Stomach smooth muscle (tissue), 2 donors: ENCODE measurements around the gene CELSR3.

Source experiments
- H3K27ac ChIP-seq: one replicate; pipeline ENCODE4 v1.7.0; 2013; ENCODE audit warnings: mild to moderate bottlenecking, low read length, inconsistent platforms
- H3K27me3 ChIP-seq, 2 donors: one replicate each; pipeline ENCODE4 v1.7.0; 2013; ENCODE audit warnings: low read length in 2 of 2; ENCODE audit not compliant: insufficient read depth in 2 of 2, control insufficient read depth in 1 of 2
- H3K36me3 ChIP-seq, 2 donors: one replicate each; pipeline ENCODE4 v1.7.0; 2013; ENCODE audit warnings: low read length in 2 of 2; ENCODE audit not compliant: control insufficient read depth in 2 of 2, insufficient read depth in 2 of 2
- H3K4me1 ChIP-seq: one replicate; pipeline ENCODE4 v1.7.0; 2013; ENCODE audit warnings: low read length; ENCODE audit not compliant: control insufficient read depth, insufficient read depth
- H3K4me3 ChIP-seq, 2 donors: one replicate each; pipeline ENCODE4 v1.7.0; 2013; ENCODE audit warnings: low read length in 2 of 2
- H3K9ac ChIP-seq, 2 donors: one replicate each; pipeline ENCODE4 v1.7.0; 2013; ENCODE audit warnings: low read length in 2 of 2, mild to moderate bottlenecking in 1 of 2
- H3K9me3 ChIP-seq, 2 donors: one replicate each; pipeline ENCODE4 v1.7.0; 2013; ENCODE audit warnings: low read length in 2 of 2; ENCODE audit not compliant: control insufficient read depth in 2 of 2
- donor health status: healthy.
- donor health status: Pancreatic carcinoma.

CELSR3 gene

GRCh38 chr3:48647714-48648113, 15.0 kb downstream of the CELSR3 start:
- Histone ChIP-seq H3K27ac (no peak overlapping the region), H3K9ac (no peak overlapping the region), H3K4me3 (no peak overlapping the region), H3K36me3 (no peaks in the 10 kb centered on the region), H3K27me3 (no peaks in the 10 kb centered on the region), H3K4me1 (no peaks in the 10 kb centered on the region), H3K9me3 (no peaks in the 10 kb centered on the region)

DNA sequence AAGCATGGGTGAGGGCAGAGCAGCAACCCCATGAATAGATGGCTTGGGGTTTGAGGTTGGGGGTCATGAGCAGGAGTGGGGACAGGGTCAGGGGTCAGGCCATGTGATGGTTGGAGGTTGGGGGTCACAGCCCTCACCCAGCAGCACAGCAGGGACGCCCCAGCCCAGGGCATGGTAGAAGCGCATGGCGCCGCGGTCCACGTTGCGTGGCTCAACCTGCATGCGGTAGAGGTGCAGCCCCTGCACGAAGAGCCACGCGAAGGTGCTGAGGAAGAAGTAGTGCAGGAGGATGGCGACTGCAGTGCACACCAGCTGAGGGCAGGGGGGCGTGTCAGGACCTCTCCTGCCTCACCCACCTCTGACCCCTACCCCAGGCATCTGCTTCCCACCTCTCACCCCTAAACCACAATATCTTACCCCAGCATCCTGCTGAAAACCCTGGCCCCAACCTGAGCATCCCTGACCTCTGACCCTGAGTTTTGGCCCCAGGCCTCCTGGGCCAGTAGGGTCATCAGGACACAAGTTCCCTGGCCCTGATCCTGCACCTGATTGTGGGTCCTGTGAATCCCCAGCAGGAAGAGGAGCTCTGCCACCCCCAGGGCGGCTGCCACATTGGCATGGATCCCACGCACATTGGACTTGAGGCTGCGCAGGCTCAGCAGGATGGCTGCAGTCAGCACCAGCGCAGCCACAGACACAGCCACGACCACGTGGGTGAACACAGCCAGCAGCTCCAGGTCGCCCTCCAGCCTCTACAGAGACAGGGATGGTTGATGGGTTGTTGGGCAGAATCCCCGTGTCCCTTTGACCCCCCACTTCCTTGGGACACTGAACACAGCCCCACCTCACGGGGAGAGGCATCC, 17.6 kb downstream of the CELSR3 start:
- no peak overlapping the region for H3K9ac ChIP-seq
- no peaks in the 10 kb centered on the region for H3K9me3 ChIP-seq
- H3K4me3 ChIP-seq: no peak overlapping the region
- H3K27ac ChIP-seq: no peak overlapping the region
- H3K4me1 ChIP-seq: no peaks in the 10 kb centered on the region
- no peaks in the 10 kb centered on the region for H3K27me3 ChIP-seq
- H3K36me3 ChIP-seq: no peaks in the 10 kb centered on the region

DNA sequence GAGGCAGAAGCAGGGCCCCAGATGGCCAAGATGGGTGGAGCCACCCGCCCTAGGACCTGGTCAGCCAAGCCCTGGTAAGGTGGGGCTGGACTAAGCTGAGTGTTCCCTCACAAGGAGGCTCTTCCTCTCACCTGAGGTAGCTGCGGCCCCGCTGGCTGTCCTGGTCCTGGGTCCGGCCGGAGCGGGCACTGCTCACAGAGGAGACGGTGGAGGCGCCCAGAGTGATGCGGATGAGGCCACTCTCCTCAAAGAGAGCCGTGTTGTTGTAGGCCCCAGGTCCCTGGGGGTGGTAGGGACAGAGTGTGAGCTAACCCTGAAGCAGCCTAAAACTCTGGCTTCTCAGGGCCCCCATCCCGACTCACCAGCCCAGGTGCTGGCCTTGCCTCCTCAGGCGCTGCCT, 20.1 kb downstream of the CELSR3 start:
- Histone ChIP-seq H3K36me3 (no peaks in the 10 kb centered on the region), H3K27ac (no peak overlapping the region), H3K9ac (no peak overlapping the region), H3K9me3 (no peaks in the 10 kb centered on the region), H3K4me3 (no peak overlapping the region), H3K4me1 (no peaks in the 10 kb centered on the region), H3K27me3 (no peaks in the 10 kb centered on the region)

DNA sequence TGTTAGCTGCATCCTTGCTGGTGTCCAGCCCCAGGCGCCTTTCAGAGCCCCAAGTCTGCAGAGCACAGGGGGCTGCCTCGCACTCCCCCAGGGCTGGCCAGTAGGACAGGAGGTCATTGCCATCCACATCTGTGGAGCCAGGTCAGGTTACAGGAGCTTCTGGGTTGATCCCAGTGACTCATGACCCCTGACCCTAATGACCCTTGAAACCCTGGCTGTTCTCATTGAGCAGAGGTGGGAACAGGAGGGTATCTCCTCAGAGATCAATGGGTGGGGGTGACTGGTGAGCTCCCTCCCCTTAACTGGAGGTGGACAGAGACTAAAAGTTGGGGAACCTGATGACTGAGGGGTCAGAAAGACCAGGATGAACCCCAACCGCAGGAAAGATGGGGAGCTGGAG, 21.3 kb downstream of the CELSR3 start:
- Histone ChIP-seq H3K9me3 (no peaks in the 10 kb centered on the region), H3K27ac (no peak overlapping the region), H3K4me3 (no peak overlapping the region), H3K36me3 (no peaks in the 10 kb centered on the region), H3K9ac (no peak overlapping the region), H3K4me1 (peaks cover under 1% of the 10 kb centered on the region), H3K27me3 (no peaks in the 10 kb centered on the region)

- H3K4me1 ChIP-seq: peaks cover 12% of the 10 kb centered on the region
- no peaks in the 10 kb centered on the region for H3K9me3 ChIP-seq
- H3K27me3 ChIP-seq: no peaks in the 10 kb centered on the region
- no peak overlapping the region for H3K27ac ChIP-seq
- H3K36me3 ChIP-seq: no peaks in the 10 kb centered on the region
- no peak overlapping the region for H3K9ac ChIP-seq
- H3K4me3 ChIP-seq: no peak overlapping the region
Measured at GRCh38 chr3:48639944-48640606, 22.6 kb downstream of the CELSR3 start.

DNA sequence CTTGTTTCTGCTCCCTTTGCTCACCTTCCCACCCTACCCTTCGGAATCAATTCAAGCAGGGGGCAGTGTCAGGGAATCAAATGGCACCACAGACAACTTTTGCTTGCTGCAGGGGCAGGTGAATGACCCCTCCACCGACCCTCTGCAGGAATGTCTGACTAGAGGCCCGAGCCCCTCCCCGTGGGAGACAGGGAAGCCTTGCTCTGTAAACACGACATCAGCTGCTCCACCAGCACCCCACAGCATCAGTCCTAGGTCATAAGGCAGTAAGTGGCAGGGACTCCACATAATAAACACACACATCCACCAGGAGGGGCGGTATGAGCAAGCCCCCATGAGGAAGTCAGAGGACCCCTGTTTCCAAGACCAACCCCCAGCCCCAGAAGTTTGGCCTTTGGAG, 25.4 kb downstream of the CELSR3 start:
- H3K9me3 ChIP-seq: no peaks in the 10 kb centered on the region
- H3K36me3 ChIP-seq: peaks cover 5 to 8% of the 10 kb centered on the region in 2 donors
- no peaks in the 10 kb centered on the region for H3K27me3 ChIP-seq
- no peak overlapping the region for H3K4me3 ChIP-seq
- H3K4me1 ChIP-seq: peaks cover 25% of the 10 kb centered on the region
- H3K9ac ChIP-seq: no peak overlapping the region
- no peak overlapping the region for H3K27ac ChIP-seq

- Histone ChIP-seq H3K36me3 (peaks cover 9 to 14% of the 10 kb centered on the region in 2 donors), H3K27me3 (no peaks in the 10 kb centered on the region), H3K9me3 (no peaks in the 10 kb centered on the region), H3K27ac (peak overlapping the region; percentile 74), H3K9ac (peak overlapping the region; percentile 75 to 87), H3K4me3 (peak overlapping the region; percentile 86 to 87), H3K4me1 (peaks cover 25% of the 10 kb centered on the region)
Measured at GRCh38 chr3:48636149-48636655, 26.5 kb downstream of the CELSR3 start.

- Histone ChIP-seq H3K27ac (peak within 1 kb of the TSS; percentile 74), H3K27me3 (no peaks in the 10 kb centered on the region), H3K4me1 (peaks cover 25% of the 10 kb centered on the region), H3K4me3 (peak within 1 kb of the TSS; percentile 86 to 87), H3K36me3 (peaks cover 9 to 17% of the 10 kb centered on the region in 2 donors), H3K9me3 (no peaks in the 10 kb centered on the region), H3K9ac (peak within 1 kb of the TSS; percentile 75 to 87)
Measured at GRCh38 chr3:48635222-48636021, 27.3 kb downstream of the CELSR3 start, which contains the start of gene SLC26A6. TSS of gene SLC26A6 (minus strand) at chr3:48635461. CDS start at chr3:48635393, 68 bp downstream.

- Histone ChIP-seq H3K27me3 (no peaks in the 10 kb centered on the region), H3K27ac (peak overlapping the region; percentile 71), H3K9ac (peak overlapping the region; percentile 71 to 75), H3K4me1 (peaks cover 25% of the 10 kb centered on the region), H3K36me3 (peaks cover 12 to 19% of the 10 kb centered on the region in 2 donors), H3K9me3 (no peaks in the 10 kb centered on the region), H3K4me3 (peak overlapping the region; percentile 86 to 87)
Measured at GRCh38 chr3:48634661-48635221, 27.9 kb downstream of the CELSR3 start.

DNA sequence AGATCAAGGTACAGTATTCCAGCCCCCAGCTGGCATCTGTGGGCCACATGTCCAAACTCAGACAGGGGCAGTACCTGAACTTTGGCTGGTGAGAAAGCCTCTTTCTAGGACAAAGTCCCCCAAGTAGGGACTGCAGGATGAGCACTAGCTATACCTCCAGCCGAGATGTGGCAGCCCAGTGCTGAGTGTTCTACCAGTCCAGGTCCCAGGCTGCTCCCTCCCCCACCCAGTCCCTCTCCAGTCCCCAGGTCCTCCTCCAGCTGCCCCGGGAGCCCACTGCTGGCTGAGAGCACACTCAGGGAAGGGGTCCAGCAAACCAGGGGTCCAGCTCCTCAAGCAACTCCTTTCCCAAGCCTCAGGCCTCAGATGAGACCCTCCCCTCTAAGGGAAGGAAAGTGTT, 28.9 kb downstream of the CELSR3 start:
- Histone ChIP-seq H3K9me3 (no peaks in the 10 kb centered on the region), H3K36me3 (peaks cover 12 to 19% of the 10 kb centered on the region in 2 donors), H3K27ac (no peak overlapping the region), H3K27me3 (no peaks in the 10 kb centered on the region), H3K4me1 (peaks cover 25% of the 10 kb centered on the region), H3K9ac (no peak overlapping the region), H3K4me3 (no peak overlapping the region)
